Effector memory CD4-positive, alpha-beta T cell (primary cell): ENCODE results near the gene NBPF10.
"Not testable (repeated sequence)": the region's sequence is repeated elsewhere in the genome, so short reads cannot be mapped to it uniquely, and the experiment has no call there.

Experiments
- DNase-seq, 3 donors: peaks; one replicate each; pipeline ENCODE4 v3.0.0-alpha.2; 2020
- H3K27ac ChIP-seq: 2 replicates; pipeline ENCODE4 v1.7.0; 2013; ENCODE audit warnings: mild to moderate bottlenecking, low read length, moderate library complexity; ENCODE audit not compliant: insufficient read depth, poor library complexity, severe bottlenecking
- H3K27me3 ChIP-seq: replicated peaks from 2 replicates; pipeline ENCODE4 v1.7.0; 2013; ENCODE audit warnings: mild to moderate bottlenecking, low read length; ENCODE audit not compliant: insufficient read depth, control insufficient read depth, poor library complexity, severe bottlenecking
- H3K36me3 ChIP-seq: 2 replicates; pipeline ENCODE4 v1.7.0; 2013; ENCODE audit warnings: mild to moderate bottlenecking, low read length, moderate library complexity; ENCODE audit not compliant: control insufficient read depth, insufficient read depth
- H3K4me1 ChIP-seq: 2 replicates; pipeline ENCODE4 v1.7.0; 2013; ENCODE audit warnings: low read length, mild to moderate bottlenecking; ENCODE audit not compliant: control insufficient read depth, insufficient read depth, poor library complexity, severe bottlenecking
- H3K4me3 ChIP-seq: 2 replicates; pipeline ENCODE4 v1.7.0; 2013; ENCODE audit warnings: low read length, low read depth, mild to moderate bottlenecking; ENCODE audit not compliant: insufficient read depth, poor library complexity, severe bottlenecking
- H3K9me3 ChIP-seq: 2 replicates; pipeline ENCODE4 v1.7.0; 2013; ENCODE audit warnings: mild to moderate bottlenecking, low read length, moderate library complexity; ENCODE audit not compliant: control insufficient read depth
- total RNA-seq, 3 donors: gene quantifications; one replicate each; lab custom pipeline; 2026; lab: John Stamatoyannopoulos, UW

NBPF10 gene
- total RNA-seq, result 4.8 to 13.2 (median 6.2) reads per million in 3 donors

- not testable (repeated sequence) for H3K4me1 ChIP-seq, H3K36me3 ChIP-seq
Measured at GRCh38 chr1:146144465-146144864, at the start of gene NBPF10. NBPF10 (minus strand) TSS chr1:146144804; CDS start chr1:146144769, 35 bp downstream.

DNA sequence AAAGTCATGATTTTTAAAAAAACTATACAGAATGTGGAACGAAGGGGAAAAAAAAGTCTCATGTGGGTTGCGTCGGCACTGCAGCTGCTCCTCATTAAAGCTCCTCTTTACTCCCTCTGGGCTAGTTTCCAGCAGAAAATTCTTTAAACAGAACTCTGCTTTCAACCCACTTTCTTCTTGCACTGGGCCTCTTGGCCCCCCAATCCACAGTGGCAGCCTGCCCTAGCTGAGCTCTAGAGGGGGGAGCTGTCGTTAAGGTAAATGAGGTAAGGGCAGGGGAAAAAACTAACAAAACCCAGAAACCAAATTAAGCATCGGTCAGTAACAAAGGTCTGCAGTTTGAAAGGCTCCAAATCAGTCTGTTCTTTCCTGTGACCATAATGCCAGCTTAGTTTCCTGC, 29.9 kb upstream of the NBPF10 start:
- not testable (repeated sequence) for H3K36me3 ChIP-seq, H3K9me3 ChIP-seq, DNase-seq, H3K4me1 ChIP-seq, H3K27ac ChIP-seq, H3K4me3 ChIP-seq, H3K27me3 ChIP-seq

More at GRCh38 chr1:146144465-146144864, at the start of gene NBPF10:
- H3K27ac ChIP-seq, H3K9me3 ChIP-seq, H3K4me3 ChIP-seq, H3K27me3 ChIP-seq: not testable (repeated sequence)
- DNase-seq, result peak in 1 of 3 donors; percentile 4

- not testable (repeated sequence) for H3K9me3 ChIP-seq, H3K4me3 ChIP-seq, DNase-seq, H3K4me1 ChIP-seq, H3K27ac ChIP-seq, H3K27me3 ChIP-seq, H3K36me3 ChIP-seq
Measured at GRCh38 chr1:146167740-146168139, 23.1 kb upstream of the NBPF10 start.

DNA sequence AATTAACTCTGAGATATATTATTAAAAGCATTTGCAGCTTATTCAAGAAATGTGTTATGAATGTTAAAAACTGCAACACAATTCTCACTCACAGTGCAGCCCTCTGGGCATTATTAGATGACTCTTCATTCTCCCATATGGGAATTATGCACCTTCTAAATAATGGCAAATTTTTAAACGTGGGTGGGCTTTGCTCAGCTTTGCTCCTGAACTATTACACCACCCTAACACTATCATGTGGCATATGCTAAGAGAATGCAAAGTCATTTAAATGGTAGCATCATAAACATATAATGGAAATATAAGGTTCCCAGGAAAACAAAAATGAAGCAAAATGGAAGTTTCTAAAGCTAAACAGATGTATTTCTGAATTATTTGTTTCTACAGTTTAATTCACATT, 22.7 kb upstream of the NBPF10 start:
- H3K36me3 ChIP-seq, H3K4me3 ChIP-seq, H3K4me1 ChIP-seq, H3K27ac ChIP-seq, H3K9me3 ChIP-seq, DNase-seq, H3K27me3 ChIP-seq: not testable (repeated sequence)
